GM10266 (cell line): ENCODE measurements around the gene EPN1.

Experiments used
- DNase-seq: peaks from one replicate; pipeline ENCODE4 v3.0.0; 2012; ENCODE audit errors: extremely low spot score
- CTCF ChIP-seq: IDR thresholded peaks from 2 replicates; pipeline ENCODE4 v1.5.1; 2012; ENCODE audit warnings: mild to moderate bottlenecking, low read depth; ENCODE audit not compliant: control insufficient read depth, insufficient read depth; ENCODE audit errors: missing control alignments

The EPN1 gene

GRCh38 chr19:55692681-55693081, 17.7 kb downstream of the EPN1 start:
- no peak for TF ChIP-seq CTCF
- DNase-seq, result no peak

GRCh38 chr19:55693336-55693974, 18.4 kb downstream of the EPN1 start:
- no peak for TF ChIP-seq CTCF
- no peak for DNase-seq

GRCh38 chr19:55694241-55694655, 19.2 kb downstream of the EPN1 start:
- no peak for TF ChIP-seq CTCF
- DNase-seq, result no peak

- no peak for TF ChIP-seq CTCF
- no peak for DNase-seq
These were observed 19.8 kb downstream of the EPN1 start for GRCh38 chr19:55694656-55695491.

GRCh38 chr19:55695511-55696290, 20.7 kb downstream of the EPN1 start:
- DNase-seq, result no peak
- no peak for TF ChIP-seq CTCF

GRCh38 chr19:55696301-55697068, 21.5 kb downstream of the EPN1 start:
- TF ChIP-seq CTCF, result no peak
- DNase-seq, result no peak
